ENCODE data around the gene TNNC1.

The TNNC1 gene

GRCh38 chr3:52483577-52484381, 29.9 kb upstream of the TNNC1 start:
- no peak for DNase-seq

- DNase-seq, result no peak
Observed at GRCh38 chr3:52483081-52483480, 29.2 kb upstream of the TNNC1 start.

- DNase-seq, result no peak
Observed at GRCh38 chr3:52481819-52482521, 28.1 kb upstream of the TNNC1 start.

- no peak for DNase-seq
Observed at GRCh38 chr3:52480768-52481715, 27.2 kb upstream of the TNNC1 start.

GRCh38 chr3:52479877-52480575, 26.2 kb upstream of the TNNC1 start:
- DNase-seq, result no peak

- DNase-seq, result no peak
Observed at GRCh38 chr3:52479037-52479876, 25.4 kb upstream of the TNNC1 start.

GRCh38 chr3:52477796-52478095, 23.9 kb upstream of the TNNC1 start:
- DNase-seq, result no peak

- no peak for DNase-seq
Observed at GRCh38 chr3:52477076-52477795, 23.4 kb upstream of the TNNC1 start.

- DNase-seq, result no peak
Observed at GRCh38 chr3:52473026-52473425, 19.2 kb upstream of the TNNC1 start.

- DNase-seq, result no peak
Observed at GRCh38 chr3:52472239-52473000, 18.6 kb upstream of the TNNC1 start.

GRCh38 chr3:52471371-52472238, 17.8 kb upstream of the TNNC1 start:
- DNase-seq, result no peak

GRCh38 chr3:52470920-52471319, 17.1 kb upstream of the TNNC1 start:
- no peak for DNase-seq

- no peak for DNase-seq
Observed at GRCh38 chr3:52469001-52469400, 15.2 kb upstream of the TNNC1 start.

- no peak for DNase-seq
Observed at GRCh38 chr3:52468336-52468735, 14.5 kb upstream of the TNNC1 start.

- DNase-seq, result no peak
Observed at GRCh38 chr3:52463416-52463815, 9.6 kb upstream of the TNNC1 start.

- DNase-seq, result no peak
Observed at GRCh38 chr3:52461874-52462273, 8.0 kb upstream of the TNNC1 start.

- DNase-seq, result no peak
Observed at GRCh38 chr3:52458770-52459545, 5.1 kb upstream of the TNNC1 start.

GRCh38 chr3:52458031-52458760, 4.4 kb upstream of the TNNC1 start:
- DNase-seq, result no peak
